K562 (cell line): Measurements from ENCODE around the gene KCNG3. TPM values are rescaled to one million over a fixed set of nuclear protein-coding genes. Genes with fewer than 3 reads are reported as not detected.

ENCODE experiments used
- ATAC-seq: fragments of 200-7000 bp; cut with Tn5 transposase; 3 replicates; pipeline ENCODE4 v1.9.1; 2020; ENCODE audit warnings: moderate library complexity
- BruUV-seq: library from RNA; stranded (reverse); fragments of 400-500 nt; replicated peaks from 2 replicates; lab custom pipeline; 2021; lab: Mats Ljungman, UMichigan
- CTCF ChIA-PET: fragments of 300-600 bp; formaldehyde crosslinking; extraction: SDS; loops from one replicate; lab custom pipeline; 2021; ENCODE audit warnings: low intra/inter-chr PET ratio; lab: Yijun Ruan, JAX
- POLR2A ChIA-PET: fragments of 300-600, 350-650 bp; sonication (Branson Sonifier 250); formaldehyde crosslinking; extraction: SDS; loops from one replicate; lab custom pipeline; 2021; ENCODE audit warnings: antibody characterized with exemption, inconsistent platforms; lab: Yijun Ruan, JAX
- DNase-seq, 4 experiments: peaks; one replicate each; pipeline versions ENCODE4 v3.0.0 to v3.0.0-alpha.2; 2011 to 2018; ENCODE audit warnings: low spot score in 3 of 4, mixed read lengths in 3 of 4; ENCODE audit errors: extremely low read depth in 1 of 4
- FAIRE-seq: peaks from 2 replicates; lab custom pipeline; 2011; peaks lifted over from hg19 to GRCh38; lab: Jason Lieb, UNC
- H2AFZ ChIP-seq: 2 replicates; pipeline ENCODE4 v1.6.0; 2011; ENCODE audit warnings: low read depth, low read length, control low read depth, inconsistent platforms
- H3K27ac ChIP-seq: fragments of 200-600 bp; 3 replicates; pipeline ENCODE4 v1.8.0; 2011; ENCODE audit warnings: low read depth, mild to moderate bottlenecking, control low read depth, inconsistent platforms, low read length, moderate library complexity, mixed read lengths; ENCODE audit errors: extremely low read depth
- H3K27me3 ChIP-seq, 2 experiments: fragments of 300-600 bp in 1 of 2; 2 replicates in 1 of 2; 3 replicates in 1 of 2; pipeline versions ENCODE4 v1.6.0 to v1.8.0; 2011; ENCODE audit warnings: inconsistent platforms in 2 of 2, low read length in 2 of 2, mild to moderate bottlenecking in 1 of 2, mixed read lengths in 1 of 2, moderate library complexity in 1 of 2; ENCODE audit not compliant: control insufficient read depth in 2 of 2, insufficient read depth in 2 of 2
- H3K36me3 ChIP-seq: fragments of 300-600 bp; 3 replicates; pipeline ENCODE4 v1.8.0; 2011; ENCODE audit warnings: mild to moderate bottlenecking, low read length, inconsistent platforms; ENCODE audit not compliant: control insufficient read depth, insufficient read depth
- H3K4me1 ChIP-seq, 2 experiments: fragments of 200-600 bp in 1 of 2; replicated peaks in 1 of 2; 2 replicates in 1 of 2; 3 replicates in 1 of 2; pipeline versions ENCODE4 v1.5.1 to v1.8.0; 2011; ENCODE audit warnings: inconsistent platforms in 2 of 2, low read length in 2 of 2, mild to moderate bottlenecking in 1 of 2, mixed read lengths in 1 of 2, moderate library complexity in 1 of 2; ENCODE audit not compliant: control insufficient read depth in 2 of 2, insufficient read depth in 2 of 2
- H3K4me2 ChIP-seq: 2 replicates; pipeline ENCODE4 v1.6.1; 2011; ENCODE audit warnings: low read length, control low read depth, inconsistent platforms, mixed read lengths; ENCODE audit not compliant: insufficient read depth
- H3K4me3 ChIP-seq: fragments of 200-600 bp; sonication (generic), shearing (Covaris generic); 2 replicates; pipeline ENCODE4 v1.5.1; 2016; ENCODE audit warnings: control low read depth, inconsistent platforms
- H3K79me2 ChIP-seq: fragments of 200-600 bp; 3 replicates; pipeline ENCODE4 v1.8.0; 2011; ENCODE audit warnings: low read length, inconsistent platforms; ENCODE audit not compliant: control insufficient read depth, insufficient read depth
- H3K9ac ChIP-seq, 2 experiments: 2 replicates each; pipeline versions ENCODE4 v1.6.0 to v1.6.1; 2011; ENCODE audit warnings: low read depth in 2 of 2, low read length in 2 of 2, control low read depth in 1 of 2, inconsistent platforms in 1 of 2, mild to moderate bottlenecking in 1 of 2, mixed read lengths in 1 of 2; ENCODE audit not compliant: insufficient read depth in 1 of 2
- H3K9me1 ChIP-seq: one replicate; pipeline ENCODE4 v1.6.0; 2011; ENCODE audit warnings: inconsistent platforms, mild to moderate bottlenecking, low read length, moderate library complexity; ENCODE audit not compliant: control insufficient read depth, insufficient read depth
- H3K9me3 ChIP-seq: replicated peaks from 2 replicates; pipeline ENCODE4 v1.5.1; 2011; ENCODE audit warnings: low read depth, low read length, inconsistent platforms; ENCODE audit not compliant: control insufficient read depth, insufficient read depth
- H4K20me1 ChIP-seq: replicated peaks from 2 replicates; pipeline ENCODE4 v1.6.1; 2011; ENCODE audit warnings: low read length, inconsistent platforms, mixed read lengths; ENCODE audit not compliant: control insufficient read depth, insufficient read depth
- CEBPB ChIP-seq: fragments of 450-650 bp; IDR thresholded peaks from 2 replicates; pipeline ENCODE4 v1.6.1; 2016; ENCODE audit warnings: missing genetic modification characterization, missing compliant biosample characterization
- CEBPG ChIP-seq, 3 experiments: fragments of 200-800 bp in 1 of 3; sonication (Bioruptor generic) in 1 of 3; sonication (generic) in 1 of 3; formaldehyde crosslinking in 1 of 3; IDR thresholded peaks in 2 of 3; conservative IDR thresholded peaks in 1 of 3; 2 replicates each; pipeline versions ENCODE4 v1.6.1 to v1.8.0; 2016 to 2022; ENCODE audit warnings: missing compliant biosample characterization in 2 of 3, missing genetic modification characterization in 2 of 3, mild to moderate bottlenecking in 1 of 3, missing genetic modification reagents in 1 of 3
- FOS ChIP-seq: IDR thresholded peaks from 3 replicates; pipeline ENCODE4 v1.6.1; 2011; ENCODE audit not compliant: insufficient read length; ENCODE audit errors: extremely low read depth
- HDAC6 ChIP-seq: IDR thresholded peaks from 2 replicates; pipeline ENCODE4 v1.6.1; 2012; ENCODE audit warnings: low read depth, mild to moderate bottlenecking, control low read depth, inconsistent platforms, low read length, moderate library complexity
- POLR2G ChIP-seq: fragments of 200-400 bp; formaldehyde crosslinking; IDR thresholded peaks from 2 replicates; pipeline ENCODE4 v1.6.1; 2017; ENCODE audit warnings: low read depth, mild to moderate bottlenecking, antibody characterized with exemption, low read length, moderate library complexity
- RHOXF2B ChIP-seq: fragments of 250-450 bp; sonication (Bioruptor Pico); conservative IDR thresholded peaks from 2 replicates; pipeline ENCODE4 v1.5.1; 2021
- RUNX1 ChIP-seq: sonication (generic); IDR thresholded peaks from 2 replicates; pipeline ENCODE4 v1.6.1; 2016; ENCODE audit warnings: antibody characterized with exemption, low read depth
- TEAD2 ChIP-seq: fragments of 450-650 bp; IDR thresholded peaks from 2 replicates; pipeline ENCODE4 v1.6.1; 2016; ENCODE audit warnings: missing genetic modification characterization, control low read depth, missing compliant biosample characterization
- ZNF436 ChIP-seq: fragments of 250-450, 450-650 bp; sonication (Bioruptor Pico); formaldehyde crosslinking; IDR thresholded peaks from 2 replicates; pipeline ENCODE4 v1.7.0; 2020; ENCODE audit warnings: mild to moderate bottlenecking
- WGBS: fragments of 100-300 bp; shearing (Covaris generic); methylation state at CpG from one replicate; pipeline ENCODE4 v1.1.6; 2016; ENCODE audit warnings: low coverage, mixed read lengths; ENCODE audit not compliant: insufficient coverage; ENCODE audit errors: missing lambda C conversion rate; 5-methylcytosine and 5-hydroxymethylcytosine counted together
- in situ Hi-C: fragments of 300-500 bp; cut with MboI; formaldehyde crosslinking; loops from 4 replicates; pipeline ENCODE4 v1.15.0; 2018; ENCODE audit warnings: inconsistent platforms, mixed read lengths
- intact Hi-C: fragments of 100-400 bp; cut with micrococcal nuclease; formaldehyde crosslinking; loops from 2 replicates; pipeline ENCODE4 v1.14.2; 2022
- polyA plus RNA-seq, 8 experiments: library from polyadenylated mRNA; depleted of rRNA in 4 of 8; stranded (reverse) in 5 of 8; unstranded in 3 of 8; fragments of >200 nt; fragmentation: Nextera tagmentation in 2 of 8; fragmentation: Illumina TruSeq in 1 of 8; extraction: Ambion mirVana in 2 of 8; extraction: Trizol in 1 of 8; gene quantifications; 2 replicates each; pipeline versions ENCODE4 v1.2.1 to v1.2.3, GENCODE V29; 2011 to 2014; ENCODE audit warnings: inconsistent platforms in 1 of 8, missing spikeins in 1 of 8
- total RNA-seq, 7 experiments: library from RNA; depleted of rRNA in 6 of 7; stranded (reverse); fragments of >200 nt in 6 of 7; fragmentation: Illumina TruSeq in 2 of 7; extraction: Trizol in 2 of 7; gene quantifications; 2 replicates each; pipeline versions ENCODE4 v1.2.1 to v1.2.3, GENCODE V29; 2011 to 2021; ENCODE audit warnings: low replicate concordance in 1 of 7
- TF ChIP-seq, protein P1 (sequence below): fragments of 450-650 bp; IDR thresholded peaks from 2 replicates; pipeline ENCODE4 v1.6.1; 2016; ENCODE audit warnings: missing biosample characterization, missing genetic modification characterization

The KCNG3 gene
- total and polyA plus RNA-seq, 9 of the 15 experiments (the other 6 are each of a cell fraction or from before 2014, with no cell fraction given) = not detected

DNA sequence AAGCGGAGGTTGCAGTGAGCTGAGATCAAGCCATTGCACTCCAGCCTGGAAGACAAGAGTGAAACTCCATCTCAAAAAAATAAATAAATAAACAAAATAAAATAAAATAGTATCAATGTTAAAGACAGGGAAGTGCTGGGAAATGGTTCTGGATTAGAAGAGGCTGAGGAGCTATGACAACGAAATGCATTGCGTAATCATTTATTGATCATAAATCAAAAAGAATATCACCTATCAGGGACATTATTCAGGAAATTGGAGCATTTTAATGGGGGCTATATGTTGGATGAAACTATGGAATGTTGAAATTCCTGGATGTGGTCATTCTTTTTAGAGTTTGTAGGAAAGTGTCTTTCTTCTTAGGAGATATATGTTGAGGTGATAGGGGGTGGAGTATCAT is 43.7 kb upstream of the KCNG3 start:
- DNase-seq (no peak), ATAC-seq (no peak), FAIRE-seq (no peak)
- 37% methylated on average over 3 of the region's 3 CpGs for WGBS
- Histone ChIP-seq H3K9me3 (no peaks in the 10 kb centered on the region), H3K9me1 (no peaks in the 10 kb centered on the region), H3K79me2 (no peaks in the 10 kb centered on the region), H4K20me1 (no peaks in the 10 kb centered on the region), H3K4me1 (no peaks in the 10 kb centered on the region; a peak in 1 of 5 replicates), H3K9ac (no peak overlapping the region), H3K27ac (no peak overlapping the region), H3K27me3 (peaks cover 6 to 8% of the 10 kb centered on the region in 2 experiments; a peak in 4 of 5 replicates), H2AFZ (no peak overlapping the region), H3K4me2 (no peak overlapping the region), H3K36me3 (no peaks in the 10 kb centered on the region), H3K4me3 (no peak overlapping the region)
- intact Hi-C loops = no loop called here
- in situ Hi-C loops = no loop called here
- TF ChIP-seq, protein P1, sequence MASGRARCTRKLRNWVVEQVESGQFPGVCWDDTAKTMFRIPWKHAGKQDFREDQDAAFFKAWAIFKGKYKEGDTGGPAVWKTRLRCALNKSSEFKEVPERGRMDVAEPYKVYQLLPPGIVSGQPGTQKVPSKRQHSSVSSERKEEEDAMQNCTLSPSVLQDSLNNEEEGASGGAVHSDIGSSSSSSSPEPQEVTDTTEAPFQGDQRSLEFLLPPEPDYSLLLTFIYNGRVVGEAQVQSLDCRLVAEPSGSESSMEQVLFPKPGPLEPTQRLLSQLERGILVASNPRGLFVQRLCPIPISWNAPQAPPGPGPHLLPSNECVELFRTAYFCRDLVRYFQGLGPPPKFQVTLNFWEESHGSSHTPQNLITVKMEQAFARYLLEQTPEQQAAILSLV = 0 out of 2 replicates have a peak, but pooled peaks have one; percentile 32
- peak; percentile 92 for TF ChIP-seq CEBPB (tag)
- TF ChIP-seq CEBPG (CRISPR knock-in tag; IDR thresholded peaks at IDR 0.05) = no peak
- peak; percentile 66 to 94 for TF ChIP-seq CEBPG (tag; conservative IDR thresholded peaks at IDR 0.05 in 1 of 2, IDR thresholded peaks at IDR 0.05 in 1 of 2)
- no peak for TF ChIP-seq RUNX1
- POLR2A ChIA-PET = no interaction called here
- BruUV-seq = no TSS peak
- CTCF ChIA-PET = no interaction called here

GRCh38 chr2:42532397-42532796 is 38.6 kb upstream of the KCNG3 start:
- no TSS peak for BruUV-seq
- in situ Hi-C loops = no loop called here
- FAIRE-seq = no peak
- Histone ChIP-seq H3K36me3 (no peaks in the 10 kb centered on the region), H3K27ac (no peak overlapping the region), H3K9me3 (no peaks in the 10 kb centered on the region), H3K4me2 (no peak overlapping the region), H2AFZ (no peak overlapping the region), H3K9ac (no peak overlapping the region), H4K20me1 (no peaks in the 10 kb centered on the region), H3K27me3 (peaks cover 0 to 4% of the 10 kb centered on the region in 2 experiments; a peak in 4 of 5 replicates), H3K4me1 (no peaks in the 10 kb centered on the region; a peak in 1 of 5 replicates), H3K79me2 (no peaks in the 10 kb centered on the region), H3K4me3 (no peak overlapping the region), H3K9me1 (no peaks in the 10 kb centered on the region)
- POLR2A ChIA-PET = no interaction called here
- no peak for ATAC-seq
- intact Hi-C loops = no loop called here
- no peak for TF ChIP-seq FOS
- peak; percentile 66 for TF ChIP-seq CEBPB (tag)
- TF ChIP-seq POLR2G = no peak
- no peak for TF ChIP-seq TEAD2
- no peak for TF ChIP-seq RHOXF2B (CRISPR knock-in tag)
- TF ChIP-seq HDAC6 = no peak
- TF ChIP-seq ZNF436 = no peak
- TF ChIP-seq CEBPG (CRISPR knock-in tag; IDR thresholded peaks at IDR 0.05) = no peak
- TF ChIP-seq CEBPG (tag; conservative IDR thresholded peaks at IDR 0.05 in 1 of 2, IDR thresholded peaks at IDR 0.05 in 1 of 2) = peak; percentile 37 to 51
- DNase-seq = no peak
- 39% methylated on average over 4 of the region's 4 CpGs for WGBS
- CTCF ChIA-PET = no interaction called here
